Trophoblast cell (in vitro differentiated cells and primary cell): Measurements from ENCODE around the gene TGFBR1.

Experiments used
- DNase-seq, 2 donors: peaks; one replicate each; pipeline ENCODE4 v3.0.0-alpha.2; 2016
- H2AFZ ChIP-seq: 2 replicates; pipeline ENCODE4 v1.6.1; 2013; ENCODE audit warnings: low read length, moderate library complexity, mild to moderate bottlenecking; ENCODE audit not compliant: insufficient read depth, poor library complexity
- H2AK5ac ChIP-seq: 2 replicates; pipeline ENCODE4 v1.6.1; 2013; ENCODE audit warnings: mild to moderate bottlenecking, low read length
- H2BK120ac ChIP-seq: 2 replicates; pipeline ENCODE4 v1.6.1; 2013; ENCODE audit warnings: low read length, mild to moderate bottlenecking, moderate library complexity; ENCODE audit not compliant: insufficient read depth, poor library complexity
- H2BK12ac ChIP-seq: 2 replicates; pipeline ENCODE4 v1.6.1; 2013; ENCODE audit warnings: mild to moderate bottlenecking, low read length, moderate library complexity
- H2BK5ac ChIP-seq: 2 replicates; pipeline ENCODE4 v1.6.1; 2013; ENCODE audit warnings: low read length, low read depth, moderate library complexity, mild to moderate bottlenecking; ENCODE audit not compliant: poor library complexity
- H3K14ac ChIP-seq: 2 replicates; pipeline ENCODE4 v1.6.1; 2013; ENCODE audit warnings: mild to moderate bottlenecking, low read length
- H3K18ac ChIP-seq: 2 replicates; pipeline ENCODE4 v1.6.1; 2013; ENCODE audit warnings: mild to moderate bottlenecking, low read length
- H3K23ac ChIP-seq: 2 replicates; pipeline ENCODE4 v1.6.1; 2013; ENCODE audit warnings: low read length
- H3K27ac ChIP-seq: 2 replicates; pipeline ENCODE4 v1.5.1; 2013; ENCODE audit warnings: low read depth, mild to moderate bottlenecking, inconsistent platforms, low read length, moderate library complexity
- H3K27me3 ChIP-seq: 2 replicates; pipeline ENCODE4 v1.6.1; 2013; ENCODE audit warnings: inconsistent platforms, mild to moderate bottlenecking, low read length, moderate library complexity; ENCODE audit not compliant: insufficient read depth
- H3K36me3 ChIP-seq, 2 experiments: 1 replicate in 1 of 2; 2 replicates in 1 of 2; pipeline ENCODE4 v1.6.1; 2013; ENCODE audit warnings: low read length in 2 of 2, mild to moderate bottlenecking in 2 of 2, moderate library complexity in 1 of 2; ENCODE audit not compliant: insufficient read depth in 2 of 2, control insufficient read depth in 1 of 2
- H3K4ac ChIP-seq: 2 replicates; pipeline ENCODE4 v1.6.1; 2013; ENCODE audit warnings: low read depth, mild to moderate bottlenecking, low read length, moderate library complexity
- H3K4me1 ChIP-seq, 2 experiments: 1 replicate in 1 of 2; 2 replicates in 1 of 2; pipeline ENCODE4 v1.6.1; 2013; ENCODE audit warnings: low read length in 2 of 2, mild to moderate bottlenecking in 2 of 2, moderate library complexity in 1 of 2; ENCODE audit not compliant: insufficient read depth in 2 of 2, control insufficient read depth in 1 of 2
- H3K4me2 ChIP-seq: 2 replicates; pipeline ENCODE4 v1.6.1; 2013; ENCODE audit warnings: inconsistent platforms, mild to moderate bottlenecking, low read length, moderate library complexity
- H3K4me3 ChIP-seq: 2 replicates; pipeline ENCODE4 v1.5.1; 2013; ENCODE audit warnings: mild to moderate bottlenecking, low read depth, low read length, inconsistent platforms
- H3K79me1 ChIP-seq: one replicate; pipeline ENCODE4 v1.6.1; 2013; ENCODE audit warnings: low read length
- H3K79me2 ChIP-seq: 2 replicates; pipeline ENCODE4 v1.6.1; 2013; ENCODE audit warnings: low read length, mild to moderate bottlenecking; ENCODE audit not compliant: control insufficient read depth, insufficient read depth, poor library complexity
- H3K9ac ChIP-seq: 2 replicates; pipeline ENCODE4 v1.6.1; 2013; ENCODE audit warnings: mild to moderate bottlenecking, low read length
- H3K9me3 ChIP-seq: 2 replicates; pipeline ENCODE4 v1.6.1; 2013; ENCODE audit warnings: low read depth, mild to moderate bottlenecking, control low read depth, inconsistent platforms, low read length; ENCODE audit not compliant: insufficient read depth
- H4K12ac ChIP-seq: 2 replicates; pipeline ENCODE4 v1.6.1; 2013; ENCODE audit warnings: low read depth, mild to moderate bottlenecking, low read length, moderate library complexity
- H4K8ac ChIP-seq: 2 replicates; pipeline ENCODE4 v1.6.1; 2013; ENCODE audit warnings: low read depth, mild to moderate bottlenecking, low read length, moderate library complexity
- H4K91ac ChIP-seq: one replicate; pipeline ENCODE4 v1.6.1; 2013; ENCODE audit warnings: low read depth, mild to moderate bottlenecking, low read length, moderate library complexity
- WGBS: extraction: QIAGEN DNeasy Blood & Tissue Kit; methylation state at CpG from one replicate; pipeline ENCODE4 v1.1.7; 2013; ENCODE audit warnings: missing lambda C conversion rate; ENCODE audit not compliant: insufficient read length, insufficient coverage; ENCODE audit errors: extremely low coverage; 5-methylcytosine and 5-hydroxymethylcytosine counted together

Gene TGFBR1

DNA sequence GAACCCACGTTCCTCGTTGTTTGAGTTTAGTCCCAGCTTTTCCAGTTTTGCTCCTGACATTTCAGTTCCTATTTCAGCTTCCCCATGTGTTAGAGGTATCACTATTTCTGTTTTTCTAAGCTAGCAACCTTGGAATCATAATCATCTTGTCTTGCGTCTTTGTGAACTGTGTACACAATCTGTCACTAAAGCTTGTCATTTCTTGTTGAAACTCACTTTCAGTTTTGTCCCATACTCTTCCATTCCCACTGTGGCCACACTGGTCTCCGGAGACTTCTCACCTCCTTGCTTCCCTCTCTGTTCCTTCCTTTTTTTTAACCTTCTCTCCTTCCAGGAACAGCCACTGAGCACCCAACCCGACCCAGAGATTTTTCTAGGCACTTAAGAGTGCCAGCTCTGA is 36.9 kb downstream of the TGFBR1 start:
- H3K4me1 ChIP-seq, result no peaks in the 10 kb centered on the region
- no peak overlapping the region for H4K12ac ChIP-seq
- no peaks in the 10 kb centered on the region for H3K79me1 ChIP-seq
- WGBS, result no CpG with 5 or more reads among the region's 5 CpGs
- H3K4me2 ChIP-seq, result no peak overlapping the region
- no peaks in the 10 kb centered on the region for H3K27me3 ChIP-seq
- H3K79me2 ChIP-seq, result no peaks in the 10 kb centered on the region
- H3K9ac ChIP-seq, result no peak overlapping the region
- no peak overlapping the region for H3K23ac ChIP-seq
- no peak overlapping the region for H2BK120ac ChIP-seq
- no peak overlapping the region for H3K18ac ChIP-seq
- no peak overlapping the region for H2AFZ ChIP-seq
- H2BK12ac ChIP-seq, result no peak overlapping the region
- H2AK5ac ChIP-seq, result no peak overlapping the region
- no peak for DNase-seq
- no peak overlapping the region for H4K91ac ChIP-seq
- no peaks in the 10 kb centered on the region for H3K9me3 ChIP-seq
- H3K14ac ChIP-seq, result no peak overlapping the region
- no peak overlapping the region for H3K4me3 ChIP-seq
- H2BK5ac ChIP-seq, result no peak overlapping the region
- H3K27ac ChIP-seq, result no peak overlapping the region
- no peak overlapping the region for H4K8ac ChIP-seq
- H3K36me3 ChIP-seq, result peaks cover 9 to 17% of the 10 kb centered on the region in 2 experiments
- no peak overlapping the region for H3K4ac ChIP-seq

DNA sequence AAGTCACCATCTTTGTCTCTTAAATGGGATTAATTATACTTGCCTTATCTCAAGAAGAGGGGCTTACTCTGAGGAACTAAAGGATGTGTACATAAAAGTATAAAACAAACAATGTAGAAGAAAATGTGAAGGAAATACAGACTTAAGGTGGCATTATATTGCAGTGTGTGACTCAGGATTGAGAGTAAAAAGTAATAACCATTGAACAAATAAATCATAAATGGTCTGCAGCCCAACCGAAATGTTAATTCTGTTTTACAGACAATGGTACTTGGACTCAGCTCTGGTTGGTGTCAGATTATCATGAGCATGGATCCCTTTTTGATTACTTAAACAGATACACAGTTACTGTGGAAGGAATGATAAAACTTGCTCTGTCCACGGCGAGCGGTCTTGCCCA is 37.4 kb downstream of the TGFBR1 start:
- H2BK5ac ChIP-seq, result no peak overlapping the region
- H3K36me3 ChIP-seq, result peaks cover 9 to 17% of the 10 kb centered on the region in 2 experiments
- H3K4me3 ChIP-seq, result no peak overlapping the region
- no peak overlapping the region for H3K4me2 ChIP-seq
- no peak for DNase-seq
- H3K4ac ChIP-seq, result no peak overlapping the region
- no peak overlapping the region for H2AK5ac ChIP-seq
- no peak overlapping the region for H4K91ac ChIP-seq
- H3K4me1 ChIP-seq, result no peaks in the 10 kb centered on the region
- no CpG with 5 or more reads among the region's 4 CpGs for WGBS
- no peak overlapping the region for H4K8ac ChIP-seq
- H4K12ac ChIP-seq, result no peak overlapping the region
- no peaks in the 10 kb centered on the region for H3K79me2 ChIP-seq
- H2AFZ ChIP-seq, result no peak overlapping the region
- no peak overlapping the region for H2BK120ac ChIP-seq
- no peaks in the 10 kb centered on the region for H3K9me3 ChIP-seq
- no peak overlapping the region for H3K9ac ChIP-seq
- H3K14ac ChIP-seq, result no peak overlapping the region
- no peak overlapping the region for H3K27ac ChIP-seq
- H3K27me3 ChIP-seq, result no peaks in the 10 kb centered on the region
- no peaks in the 10 kb centered on the region for H3K79me1 ChIP-seq
- H3K23ac ChIP-seq, result no peak overlapping the region
- no peak overlapping the region for H3K18ac ChIP-seq
- H2BK12ac ChIP-seq, result no peak overlapping the region

DNA sequence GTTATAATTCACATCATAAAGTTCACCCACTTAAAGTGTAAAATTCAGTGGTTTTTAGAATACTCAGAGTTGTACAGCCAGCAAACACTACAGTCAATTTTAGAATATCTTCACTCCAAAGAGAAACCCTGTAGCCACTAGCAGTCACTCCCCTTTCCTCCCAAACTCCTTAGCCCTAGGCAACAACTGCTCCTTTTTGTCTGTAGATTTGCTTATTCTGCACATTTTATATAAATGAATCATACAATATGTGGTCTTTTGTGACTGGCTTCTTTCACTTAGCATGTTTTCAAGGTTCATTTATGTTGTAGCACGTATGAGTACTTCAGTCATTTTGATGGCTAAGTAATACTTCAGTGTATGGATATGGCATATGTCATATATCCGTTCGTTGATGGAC is 38.7 kb downstream of the TGFBR1 start:
- peaks cover 7 to 21% of the 10 kb centered on the region in 2 experiments for H3K36me3 ChIP-seq
- WGBS, result no CpG with 5 or more reads among the region's 3 CpGs
- no peak overlapping the region for H2BK12ac ChIP-seq

DNA sequence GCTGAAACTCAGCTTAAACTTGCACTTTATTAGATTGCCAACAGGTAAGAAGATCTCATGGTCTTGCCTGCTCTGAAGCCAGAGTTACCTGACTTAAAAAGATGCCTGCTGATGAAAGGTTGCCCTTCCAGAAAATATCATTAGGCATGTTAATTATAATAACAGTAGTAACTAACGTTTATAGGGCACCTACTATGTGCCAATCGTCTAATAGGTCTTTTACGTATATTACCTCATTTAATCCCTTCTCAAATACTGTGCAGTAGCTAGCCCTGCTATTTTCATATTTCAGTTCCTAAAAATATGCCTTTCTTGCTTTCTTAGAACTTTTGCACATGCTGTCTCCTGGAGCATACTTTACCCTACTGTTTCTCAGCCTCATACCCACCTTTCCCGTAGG is 40.1 kb downstream of the TGFBR1 start:
- Histone ChIP-seq H4K8ac (no peak overlapping the region), H3K79me1 (no peaks in the 10 kb centered on the region), H2BK12ac (no peak overlapping the region), H3K18ac (no peak overlapping the region), H4K12ac (no peak overlapping the region), H2BK120ac (no peak overlapping the region), H3K23ac (no peak overlapping the region), H2AFZ (no peak overlapping the region), H3K14ac (no peak overlapping the region), H3K4ac (no peak overlapping the region), H3K4me1 (no peaks in the 10 kb centered on the region), H3K4me3 (no peak overlapping the region), H3K4me2 (no peak overlapping the region), H3K27me3 (no peaks in the 10 kb centered on the region), H2BK5ac (no peak overlapping the region), H3K36me3 (peaks cover 7 to 21% of the 10 kb centered on the region in 2 experiments), H3K27ac (no peak overlapping the region), H3K9me3 (no peaks in the 10 kb centered on the region), H3K79me2 (no peaks in the 10 kb centered on the region), H3K9ac (no peak overlapping the region), H4K91ac (no peak overlapping the region), H2AK5ac (no peak overlapping the region)
- WGBS, result no CpG with 5 or more reads among the region's 4 CpGs
- no peak for DNase-seq

More for the DNA sequence above, 38.7 kb downstream of the TGFBR1 start:
- Histone ChIP-seq H3K4me3 (no peak overlapping the region), H3K4me1 (no peaks in the 10 kb centered on the region), H3K79me1 (no peaks in the 10 kb centered on the region), H3K4me2 (no peak overlapping the region), H2BK5ac (no peak overlapping the region), H4K12ac (no peak overlapping the region), H3K9me3 (no peaks in the 10 kb centered on the region), H3K23ac (no peak overlapping the region), H3K14ac (no peak overlapping the region), H4K8ac (no peak overlapping the region), H2AK5ac (no peak overlapping the region), H3K79me2 (no peaks in the 10 kb centered on the region), H3K27ac (no peak overlapping the region), H3K27me3 (no peaks in the 10 kb centered on the region), H3K9ac (no peak overlapping the region), H2BK120ac (no peak overlapping the region), H2AFZ (no peak overlapping the region), H3K18ac (no peak overlapping the region), H3K4ac (no peak overlapping the region), H4K91ac (no peak overlapping the region)
- peak in 1 of 2 donors; percentile 23 for DNase-seq
